Gastroesophageal sphincter (tissue), 3 donors: ENCODE data around the gene SCGB3A1.

Experiments
- POLR2A ChIP-seq, 2 donors: fragments of 450-650 bp; IDR thresholded peaks; one replicate each; pipeline ENCODE4 v1.6.1; 2017; ENCODE audit warnings: antibody characterized with exemption in 2 of 2, mild to moderate bottlenecking in 2 of 2, moderate library complexity in 1 of 2
- TF ChIP-seq, protein P1 (sequence below), 4 experiments: fragments of 200-600 bp in 2 of 4; fragments of 450-650 bp in 2 of 4; sonication (generic) in 1 of 4; IDR thresholded peaks; one replicate each; pipeline ENCODE4 v1.5.1; 2017 to 2019; ENCODE audit warnings: antibody characterized with exemption in 4 of 4, mild to moderate bottlenecking in 2 of 4, moderate library complexity in 2 of 4

DNA sequence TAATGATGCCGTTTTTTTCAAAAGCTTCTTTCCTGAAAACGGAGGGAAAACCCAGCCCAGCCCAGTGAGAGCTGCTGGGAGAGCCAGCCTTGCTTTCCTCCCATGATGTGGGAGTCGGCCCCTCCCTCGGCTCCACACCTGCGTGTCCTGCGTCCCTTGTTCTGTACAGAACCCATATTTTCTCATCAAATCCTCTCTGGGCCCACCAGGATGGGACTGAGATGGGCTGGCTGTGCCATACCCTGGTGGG is 49.2 kb upstream of the SCGB3A1 start:
- no peak for TF ChIP-seq POLR2A (IDR thresholded peaks at IDR 0.05)
- TF ChIP-seq, protein P1, sequence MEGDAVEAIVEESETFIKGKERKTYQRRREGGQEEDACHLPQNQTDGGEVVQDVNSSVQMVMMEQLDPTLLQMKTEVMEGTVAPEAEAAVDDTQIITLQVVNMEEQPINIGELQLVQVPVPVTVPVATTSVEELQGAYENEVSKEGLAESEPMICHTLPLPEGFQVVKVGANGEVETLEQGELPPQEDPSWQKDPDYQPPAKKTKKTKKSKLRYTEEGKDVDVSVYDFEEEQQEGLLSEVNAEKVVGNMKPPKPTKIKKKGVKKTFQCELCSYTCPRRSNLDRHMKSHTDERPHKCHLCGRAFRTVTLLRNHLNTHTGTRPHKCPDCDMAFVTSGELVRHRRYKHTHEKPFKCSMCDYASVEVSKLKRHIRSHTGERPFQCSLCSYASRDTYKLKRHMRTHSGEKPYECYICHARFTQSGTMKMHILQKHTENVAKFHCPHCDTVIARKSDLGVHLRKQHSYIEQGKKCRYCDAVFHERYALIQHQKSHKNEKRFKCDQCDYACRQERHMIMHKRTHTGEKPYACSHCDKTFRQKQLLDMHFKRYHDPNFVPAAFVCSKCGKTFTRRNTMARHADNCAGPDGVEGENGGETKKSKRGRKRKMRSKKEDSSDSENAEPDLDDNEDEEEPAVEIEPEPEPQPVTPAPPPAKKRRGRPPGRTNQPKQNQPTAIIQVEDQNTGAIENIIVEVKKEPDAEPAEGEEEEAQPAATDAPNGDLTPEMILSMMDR (IDR thresholded peaks at IDR 0.05) = no peak
